Astrocyte (in vitro differentiated cells and primary cell): ENCODE measurements around the gene FMN2.

Experiments
- EZH2 ChIP-seq: IDR thresholded peaks from 2 replicates; pipeline ENCODE4 v1.6.1; 2012; ENCODE audit warnings: mild to moderate bottlenecking, low read length, inconsistent platforms; ENCODE audit not compliant: insufficient read depth
- TF ChIP-seq, protein P1 (sequence below): IDR thresholded peaks from 2 replicates; pipeline ENCODE4 v1.5.1; 2011; ENCODE audit warnings: low read depth, mild to moderate bottlenecking, inconsistent platforms, low read length, moderate library complexity; ENCODE audit not compliant: insufficient read depth

DNA sequence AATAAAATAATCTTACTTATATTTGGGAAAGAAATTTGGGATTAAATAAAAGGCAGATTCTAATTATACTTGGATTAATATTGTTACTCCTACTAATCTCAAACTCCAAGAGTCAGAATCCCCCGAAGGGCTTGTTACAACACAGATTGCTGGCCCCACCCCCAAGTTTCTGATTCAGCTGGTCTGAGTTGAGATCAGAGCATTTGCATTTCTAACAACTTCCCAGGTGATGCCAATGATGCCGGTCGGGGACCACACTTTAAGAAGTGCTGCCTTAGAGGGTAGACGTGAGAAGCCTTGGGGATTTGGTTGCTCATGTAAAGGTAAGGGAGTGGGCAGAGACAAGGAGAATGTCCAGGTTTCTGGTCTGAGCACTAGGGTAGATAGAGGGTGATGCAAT lies 47.2 kb downstream of the FMN2 start:
- no peak for TF ChIP-seq EZH2
- TF ChIP-seq, protein P1, sequence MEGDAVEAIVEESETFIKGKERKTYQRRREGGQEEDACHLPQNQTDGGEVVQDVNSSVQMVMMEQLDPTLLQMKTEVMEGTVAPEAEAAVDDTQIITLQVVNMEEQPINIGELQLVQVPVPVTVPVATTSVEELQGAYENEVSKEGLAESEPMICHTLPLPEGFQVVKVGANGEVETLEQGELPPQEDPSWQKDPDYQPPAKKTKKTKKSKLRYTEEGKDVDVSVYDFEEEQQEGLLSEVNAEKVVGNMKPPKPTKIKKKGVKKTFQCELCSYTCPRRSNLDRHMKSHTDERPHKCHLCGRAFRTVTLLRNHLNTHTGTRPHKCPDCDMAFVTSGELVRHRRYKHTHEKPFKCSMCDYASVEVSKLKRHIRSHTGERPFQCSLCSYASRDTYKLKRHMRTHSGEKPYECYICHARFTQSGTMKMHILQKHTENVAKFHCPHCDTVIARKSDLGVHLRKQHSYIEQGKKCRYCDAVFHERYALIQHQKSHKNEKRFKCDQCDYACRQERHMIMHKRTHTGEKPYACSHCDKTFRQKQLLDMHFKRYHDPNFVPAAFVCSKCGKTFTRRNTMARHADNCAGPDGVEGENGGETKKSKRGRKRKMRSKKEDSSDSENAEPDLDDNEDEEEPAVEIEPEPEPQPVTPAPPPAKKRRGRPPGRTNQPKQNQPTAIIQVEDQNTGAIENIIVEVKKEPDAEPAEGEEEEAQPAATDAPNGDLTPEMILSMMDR, result no peak
